Stomach (tissue), 4 donors: ENCODE measurements around the gene ENTPD6.

Experiments used
- CTCF ChIP-seq, 7 experiments: fragments of 450-650 bp in 4 of 7; fragments of 200-600 bp in 3 of 7; sonication (generic) in 3 of 7; IDR thresholded peaks; one replicate each; pipeline ENCODE4 v1.5.1; 2016 to 2019; ENCODE audit warnings: antibody characterized with exemption in 7 of 7, control low read depth in 2 of 7, mild to moderate bottlenecking in 1 of 7
- POLR2A ChIP-seq, 4 donors: fragments of 450-650 bp; IDR thresholded peaks; one replicate each; pipeline ENCODE4 v1.6.1; 2016; ENCODE audit warnings: antibody characterized with exemption in 4 of 4, control low read depth in 2 of 4, mild to moderate bottlenecking in 1 of 4, moderate library complexity in 1 of 4
- POLR2AphosphoS5 ChIP-seq, 3 donors: sonication (generic); formaldehyde crosslinking; IDR thresholded peaks; one replicate each; pipeline ENCODE4 v1.6.1; 2016; ENCODE audit warnings: antibody characterized with exemption in 3 of 3

- TF ChIP-seq CTCF (IDR thresholded peaks at IDR 0.05): no peak
- TF ChIP-seq POLR2A (IDR thresholded peaks at IDR 0.05): no peak
- no peak for TF ChIP-seq POLR2AphosphoS5 (IDR thresholded peaks at IDR 0.05)
Observed at GRCh38 chr20:25203089-25203488, 7.6 kb downstream of the ENTPD6 start.
